Smooth muscle cell of the umbilical artery (primary cell): ENCODE results near the gene B4GALNT4. TPM values are rescaled to one million over a fixed set of nuclear protein-coding genes. Genes with fewer than 3 reads are reported as not detected.

Source experiments
- total RNA-seq: library from RNA; depleted of rRNA; stranded (reverse); fragments of >200 nt; gene quantifications from 2 replicates; pipeline ENCODE4 v1.2.3, GENCODE V29; 2014

The B4GALNT4 gene
- 8.0 and 10.0 TPM in 2 replicates for total RNA-seq

GRCh38 chr11:369336-370018, at the start of gene B4GALNT4:
B4GALNT4 (plus strand) TSS chr11:369499; CDS start chr11:369804, 305 bp downstream.

GRCh38 chr11:394034-394857, 24.9 kb downstream of the B4GALNT4 start, which contains the start of gene PKP3:
PKP3 (plus strand) TSS chr11:394209; CDS start chr11:394293, 84 bp downstream.

Other genes with a start within 250 kb of the B4GALNT4 start
- gene SCGB1C1, start 176.4 kb upstream of the B4GALNT4 start, total RNA-seq: not detected in 2 replicates
- 24.3 and 45.9 TPM in 2 replicates for gene BET1L, start 162.1 kb upstream of the B4GALNT4 start, total RNA-seq
- 106 and 137 TPM in 2 replicates for gene RIC8A, start 161.8 kb upstream of the B4GALNT4 start, total RNA-seq
- gene SIRT3, start 133.2 kb upstream of the B4GALNT4 start, total RNA-seq: 4.8 and 8.4 TPM in 2 replicates
- gene PSMD13, start 132.5 kb upstream of the B4GALNT4 start, total RNA-seq: 106 and 125 TPM in 2 replicates
- gene NLRP6, start 91.1 kb upstream of the B4GALNT4 start, total RNA-seq: not detected in 2 replicates
- gene PGGHG, start 80.4 kb upstream of the B4GALNT4 start, total RNA-seq: 11.6 and 21.6 TPM in 2 replicates
- not detected in 2 replicates for gene IFITM5, start 70.0 kb upstream of the B4GALNT4 start, total RNA-seq
- 13.1 and 30.3 TPM in 2 replicates for gene IFITM2, start 61.7 kb upstream of the B4GALNT4 start, total RNA-seq
- 0.42 and 11.6 TPM in 2 replicates for gene IFITM1, start 55.5 kb upstream of the B4GALNT4 start, total RNA-seq
- 43.1 and 48.1 TPM in 2 replicates for gene IFITM3, start 48.6 kb upstream of the B4GALNT4 start, total RNA-seq
- gene PKP3, start 24.7 kb downstream of the B4GALNT4 start, total RNA-seq: 0.69 and 1.8 TPM in 2 replicates
- gene SIGIRR, start 45.5 kb downstream of the B4GALNT4 start, total RNA-seq: 8.1 and 14.0 TPM in 2 replicates
- gene ANO9, start 72.5 kb downstream of the B4GALNT4 start, total RNA-seq: not detected in 2 replicates
- 30.9 and 31.2 TPM in 2 replicates for gene PTDSS2, start 80.8 kb downstream of the B4GALNT4 start, total RNA-seq
- 256 and 286 TPM in 2 replicates for gene RNH1, start 137.7 kb downstream of the B4GALNT4 start, total RNA-seq
- 32.1 and 44.6 TPM in 2 replicates for gene HRAS, start 166.1 kb downstream of the B4GALNT4 start, total RNA-seq
- gene LRRC56, start 168.0 kb downstream of the B4GALNT4 start, total RNA-seq: 0.89 and 1.0 TPM in 2 replicates
- gene LMNTD2, start 191.2 kb downstream of the B4GALNT4 start, total RNA-seq: 0.30 and 0.60 TPM in 2 replicates
- 7.1 and 13.3 TPM in 2 replicates for gene RASSF7, start 191.5 kb downstream of the B4GALNT4 start, total RNA-seq
- 22.3 and 41.2 TPM in 2 replicates for gene PHRF1, start 207.0 kb downstream of the B4GALNT4 start, total RNA-seq
- 5.9 and 6.5 TPM in 2 replicates for gene IRF7, start 246.5 kb downstream of the B4GALNT4 start, total RNA-seq